Islet precursor cell (in vitro differentiated cells): ENCODE data around the gene DAAM1.
A peak's percentile ranks its signal among the peaks of the same experiment; 100 is the strongest.

Experiments used
- DNase-seq: peaks from one replicate; pipeline ENCODE4 v3.0.0-alpha.2; 2018

DAAM1 gene

DNA sequence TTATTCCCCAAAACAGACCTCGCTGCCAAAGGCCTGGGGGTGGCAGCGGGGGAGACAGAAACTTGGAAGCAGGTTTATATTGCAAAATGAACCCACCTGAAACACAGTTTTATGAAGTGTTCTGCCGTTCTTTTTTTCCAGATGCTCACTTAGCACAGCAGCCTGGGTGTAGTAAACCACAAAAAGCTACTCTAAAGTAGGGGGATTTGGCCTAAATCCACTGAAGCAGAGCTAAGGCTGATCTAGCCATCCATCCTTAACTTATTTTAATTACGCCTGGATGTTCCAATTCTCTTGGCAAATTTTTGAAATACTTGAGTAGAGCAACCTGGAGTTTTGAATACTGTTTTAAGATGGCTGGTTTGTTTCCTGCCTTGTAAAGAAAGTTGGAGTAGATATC, 155.5 kb downstream of the DAAM1 start:
- no peak for DNase-seq

DNA sequence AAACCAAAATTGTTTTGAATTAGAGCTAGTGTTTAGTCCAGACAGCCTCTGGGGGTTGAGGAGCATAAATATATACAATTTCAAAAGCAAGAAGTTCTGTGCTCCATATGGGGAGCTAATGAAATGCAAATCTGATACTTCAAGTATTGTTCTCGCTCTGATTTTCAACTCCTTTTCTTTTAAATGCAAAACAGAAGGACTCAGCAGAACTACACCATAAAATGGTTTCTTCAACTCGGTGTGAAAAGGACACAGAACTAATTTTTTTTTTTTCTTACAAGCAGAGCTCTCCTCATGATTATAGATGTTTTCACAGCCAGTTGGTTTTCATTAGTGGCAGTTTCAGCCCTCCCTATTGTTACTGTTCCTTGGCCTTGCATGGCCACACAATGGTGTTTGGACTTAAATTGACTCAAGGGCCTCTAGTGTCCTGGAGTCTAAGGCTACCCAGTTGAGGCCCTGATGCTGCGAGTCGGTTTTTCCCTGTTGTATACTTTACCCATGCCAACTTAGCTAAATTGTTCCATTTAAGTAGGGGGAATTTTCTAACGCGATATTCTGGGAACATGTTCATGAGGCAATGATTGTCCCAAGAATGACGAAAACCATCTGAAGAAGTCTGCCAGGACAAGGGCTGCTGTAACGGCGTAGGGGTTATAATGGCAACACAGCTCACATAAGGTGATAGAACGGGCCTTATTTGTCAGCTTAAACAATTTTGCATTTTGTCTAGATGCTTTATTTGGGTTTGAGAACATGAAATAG, 156.4 kb downstream of the DAAM1 start:
- no peak for DNase-seq

GRCh38 chr14:59346329-59346728, 157.9 kb downstream of the DAAM1 start:
- DNase-seq = no peak

GRCh38 chr14:59346796-59347510, 158.5 kb downstream of the DAAM1 start:
- DNase-seq = no peak

DNA sequence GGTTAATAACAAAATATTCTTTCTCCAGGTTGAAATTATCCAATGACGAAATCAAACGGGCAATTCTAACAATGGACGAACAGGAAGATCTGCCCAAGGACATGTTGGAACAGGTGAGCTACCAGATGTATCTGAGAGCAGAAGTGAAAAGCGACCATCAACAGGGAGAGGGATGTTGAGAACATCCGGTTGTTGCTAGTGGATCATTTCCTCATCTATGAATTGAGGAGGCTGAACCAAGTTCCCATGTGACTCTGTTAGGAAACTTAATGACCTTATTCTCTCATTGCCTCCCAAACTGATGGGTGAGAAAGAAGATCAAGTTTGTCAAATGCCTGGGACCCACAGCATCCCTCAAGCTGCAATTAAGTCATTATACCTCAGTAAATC, 159.0 kb downstream of the DAAM1 start:
- DNase-seq = no peak

- no peak for DNase-seq
These were observed 159.4 kb downstream of the DAAM1 start for GRCh38 chr14:59347915-59348314.

DNA sequence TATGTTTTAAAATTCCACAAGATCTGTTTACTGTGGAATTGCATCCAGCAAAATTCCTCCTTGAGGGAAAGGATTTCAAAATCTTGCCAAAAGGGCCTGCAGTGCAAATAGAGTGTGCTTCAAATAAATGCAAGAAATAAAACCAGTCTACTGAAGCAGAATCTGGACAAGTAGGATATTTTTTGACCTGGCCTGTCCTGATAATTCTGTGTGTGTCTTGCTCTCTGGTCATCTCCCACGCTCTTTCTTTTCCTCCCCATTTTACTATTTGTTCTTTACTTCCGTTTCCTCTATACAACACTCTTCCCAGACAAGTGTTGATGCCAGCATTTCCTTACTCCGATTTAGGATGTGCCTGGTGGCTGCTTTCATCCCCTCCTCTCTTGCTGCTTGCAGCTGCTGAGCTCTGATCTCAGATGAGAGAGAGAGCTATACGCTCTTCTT, 160.8 kb downstream of the DAAM1 start:
- no peak for DNase-seq

DNA sequence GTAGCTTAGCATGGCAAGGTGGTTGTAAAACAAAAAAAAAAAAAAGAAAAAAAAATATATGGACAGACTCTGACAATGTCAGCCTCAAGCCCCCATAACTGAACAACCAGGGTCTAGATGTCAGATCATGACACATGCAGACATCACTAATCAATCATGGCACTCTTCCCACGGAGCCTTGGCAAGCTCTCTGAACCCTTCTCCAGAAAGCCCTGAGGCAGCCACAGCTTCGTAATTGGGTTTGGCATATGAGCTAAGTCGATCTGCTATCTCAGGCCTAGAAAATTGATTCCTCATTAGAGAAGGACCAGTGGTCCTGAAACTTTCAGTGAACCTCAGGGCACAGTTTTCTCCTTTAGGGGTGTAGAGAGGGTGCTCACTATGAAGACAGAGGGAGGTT, 164.5 kb downstream of the DAAM1 start:
- DNase-seq = no peak

- no peak for DNase-seq
These were observed 166.2 kb downstream of the DAAM1 start for GRCh38 chr14:59354666-59355065.

DNA sequence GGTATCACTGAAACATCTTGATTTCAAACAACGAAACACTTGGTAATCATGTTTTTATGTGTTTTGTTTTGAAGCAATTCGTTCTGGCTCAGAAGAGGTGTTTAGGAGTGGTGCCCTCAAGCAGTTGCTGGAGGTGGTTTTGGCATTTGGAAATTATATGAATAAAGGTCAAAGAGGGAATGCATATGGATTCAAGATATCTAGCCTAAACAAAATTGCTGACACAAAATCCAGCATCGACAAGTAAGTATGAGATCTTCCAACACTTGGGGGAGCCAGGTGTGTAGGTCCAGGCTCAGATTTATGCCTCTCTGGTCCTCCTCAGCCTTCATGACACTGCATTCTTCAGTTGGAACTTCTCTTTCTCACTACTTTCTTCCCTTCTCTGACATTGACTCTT, 166.6 kb downstream of the DAAM1 start:
- DNase-seq = no peak

- DNase-seq = no peak
These were observed 167.8 kb downstream of the DAAM1 start for GRCh38 chr14:59356312-59356711.

- DNase-seq = no peak
These were observed 168.3 kb downstream of the DAAM1 start for GRCh38 chr14:59356767-59357166.

DNA sequence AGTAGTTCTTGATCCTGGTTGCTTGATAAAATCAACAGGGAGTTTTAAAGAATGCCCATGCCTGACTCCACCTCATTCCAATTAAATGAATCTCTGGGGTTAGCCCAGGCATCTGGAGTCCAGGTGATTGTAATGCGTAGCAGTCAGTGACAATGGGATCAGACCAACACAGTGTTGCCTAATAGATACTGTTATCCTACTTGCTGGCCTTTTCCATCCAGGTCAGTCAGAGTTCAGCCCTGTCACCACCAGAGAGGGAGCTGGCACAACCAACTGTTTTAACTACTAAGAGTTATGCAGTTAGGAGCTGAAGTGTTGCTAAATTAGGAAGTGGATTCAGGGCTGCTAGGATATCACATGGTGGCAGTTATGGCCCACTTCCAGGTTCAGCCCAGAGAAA, 169.6 kb downstream of the DAAM1 start:
- peak; percentile 72 for DNase-seq

DNA sequence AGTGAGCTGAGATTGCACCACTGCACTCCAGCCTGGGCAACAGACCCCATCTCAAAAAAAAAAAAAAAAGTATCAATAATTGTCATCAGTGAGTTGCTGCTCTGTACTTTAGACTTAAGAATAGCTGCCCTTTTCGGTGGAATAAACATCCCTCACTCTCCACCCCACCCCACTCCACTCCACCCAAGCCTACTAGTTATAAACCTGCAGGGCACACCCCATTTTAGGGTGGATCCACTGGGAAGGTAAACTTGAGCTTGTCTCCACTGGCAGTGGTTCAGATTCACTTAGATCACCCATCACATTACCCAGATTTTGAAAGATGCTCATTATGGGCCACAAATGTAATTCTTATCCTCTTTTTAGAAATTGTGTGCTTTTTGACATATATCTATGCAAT, 170.3 kb downstream of the DAAM1 start:
- no peak for DNase-seq

DNA sequence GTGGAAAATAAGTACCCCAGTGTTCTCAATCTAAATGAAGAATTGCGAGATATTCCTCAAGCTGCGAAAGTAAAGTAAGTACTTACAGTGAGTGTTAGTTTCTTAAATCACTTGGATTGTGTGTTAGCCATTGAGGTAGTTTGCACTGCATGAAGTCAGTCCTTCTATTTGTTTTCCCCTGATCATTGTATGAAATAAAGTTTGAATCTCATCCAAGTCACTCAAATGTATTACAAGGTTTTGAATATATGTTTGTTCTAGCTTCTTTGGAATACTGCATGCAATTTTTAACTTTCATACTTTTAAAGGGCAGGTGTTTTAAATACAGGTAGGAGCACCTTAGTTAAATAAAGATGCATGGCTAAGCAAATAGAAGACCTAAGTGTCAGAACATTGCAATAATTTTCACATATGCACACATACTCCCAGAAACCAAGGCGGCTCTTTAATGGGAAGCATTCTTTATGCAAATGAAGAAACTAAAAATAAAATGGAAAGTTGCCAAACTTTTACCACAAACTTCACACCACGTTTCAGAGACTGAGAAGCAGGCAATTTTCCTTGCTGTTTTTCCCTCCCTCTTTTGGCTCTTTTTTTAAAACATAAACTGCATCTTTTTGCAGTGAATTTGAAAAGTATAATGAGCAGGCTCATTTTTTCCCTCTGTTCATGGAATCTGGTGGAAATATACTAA, 171.1 kb downstream of the DAAM1 start:
- DNase-seq = no peak

DNA sequence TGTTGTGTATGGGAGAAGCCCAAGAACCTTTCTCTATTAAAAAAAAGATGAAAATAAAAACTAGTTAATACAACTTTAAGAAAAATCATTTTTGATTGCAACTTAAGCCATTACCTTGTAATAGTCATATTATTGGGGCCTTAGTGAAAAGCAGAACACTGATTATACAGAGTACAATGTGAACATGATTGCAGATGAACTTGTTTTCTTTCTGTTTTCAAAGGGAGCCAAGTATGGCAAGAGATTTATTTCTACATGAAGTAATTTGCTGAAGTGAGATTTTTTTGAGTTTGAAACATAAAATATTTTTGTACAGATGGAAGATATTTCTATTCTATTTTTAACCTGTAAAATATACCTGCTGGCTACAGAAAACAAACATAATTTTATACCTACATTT, 171.8 kb downstream of the DAAM1 start:
- no peak for DNase-seq

DNA sequence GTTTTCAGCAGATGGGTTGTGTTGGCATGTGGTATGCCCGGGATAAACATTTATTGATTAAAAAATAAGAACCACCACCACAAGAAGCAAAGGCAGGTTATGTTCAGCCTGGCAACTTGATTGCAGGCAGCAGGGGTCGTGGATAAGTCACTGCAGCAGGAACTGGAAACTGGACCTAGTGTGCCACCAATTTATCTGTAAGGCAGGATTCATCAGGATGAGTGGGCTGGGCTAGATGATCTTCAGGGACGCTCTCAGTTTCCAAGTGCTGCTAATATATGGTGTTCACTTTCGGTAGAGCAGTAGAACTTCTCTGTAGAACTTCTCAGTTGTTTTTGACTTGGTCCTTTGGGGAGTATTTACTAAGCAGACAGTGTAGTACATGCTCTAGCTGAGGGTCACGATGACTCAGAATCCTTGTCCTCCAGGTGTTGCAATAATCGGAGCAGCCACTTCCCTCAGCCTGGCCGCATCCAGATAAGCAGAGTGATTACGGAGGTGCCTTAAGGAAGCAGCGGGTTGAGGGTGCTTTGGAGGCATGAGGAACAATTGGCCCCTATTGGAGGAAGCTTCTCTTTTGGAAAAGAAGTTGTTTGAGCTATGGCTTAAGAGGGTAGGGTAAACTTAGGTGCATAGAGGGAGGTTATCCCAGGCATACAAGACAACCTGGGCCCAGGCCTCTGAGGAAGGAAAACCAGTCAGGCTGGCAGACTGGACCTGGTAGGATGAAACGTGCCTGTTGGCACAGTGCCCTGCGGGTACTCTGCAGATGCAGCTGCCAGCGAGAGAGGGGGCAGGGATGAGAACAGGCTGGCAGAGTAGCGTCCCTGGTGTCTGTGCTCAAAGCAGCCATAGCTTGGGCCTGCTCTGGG, 172.7 kb downstream of the DAAM1 start:
- peak; percentile 86 for DNase-seq

DNA sequence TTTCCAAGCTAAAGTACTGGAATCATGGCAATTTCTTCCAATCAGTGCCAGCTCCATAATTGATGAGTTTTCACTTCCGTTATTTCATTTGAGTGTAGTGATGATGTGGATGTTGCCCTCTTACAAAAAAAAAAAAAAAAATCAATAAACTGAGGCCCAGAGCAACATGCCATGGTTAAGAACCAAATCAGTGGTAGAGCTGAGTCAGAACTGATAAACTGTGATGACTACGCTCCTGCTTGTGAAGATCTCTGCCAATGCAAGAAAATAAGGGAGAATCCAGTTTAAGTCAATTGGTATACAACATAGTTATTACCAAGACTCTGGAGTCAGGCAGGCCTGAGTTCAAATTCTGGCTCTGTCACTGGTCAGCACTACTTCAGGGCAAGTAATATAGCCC, 174.0 kb downstream of the DAAM1 start:
- DNase-seq = no peak

DNA sequence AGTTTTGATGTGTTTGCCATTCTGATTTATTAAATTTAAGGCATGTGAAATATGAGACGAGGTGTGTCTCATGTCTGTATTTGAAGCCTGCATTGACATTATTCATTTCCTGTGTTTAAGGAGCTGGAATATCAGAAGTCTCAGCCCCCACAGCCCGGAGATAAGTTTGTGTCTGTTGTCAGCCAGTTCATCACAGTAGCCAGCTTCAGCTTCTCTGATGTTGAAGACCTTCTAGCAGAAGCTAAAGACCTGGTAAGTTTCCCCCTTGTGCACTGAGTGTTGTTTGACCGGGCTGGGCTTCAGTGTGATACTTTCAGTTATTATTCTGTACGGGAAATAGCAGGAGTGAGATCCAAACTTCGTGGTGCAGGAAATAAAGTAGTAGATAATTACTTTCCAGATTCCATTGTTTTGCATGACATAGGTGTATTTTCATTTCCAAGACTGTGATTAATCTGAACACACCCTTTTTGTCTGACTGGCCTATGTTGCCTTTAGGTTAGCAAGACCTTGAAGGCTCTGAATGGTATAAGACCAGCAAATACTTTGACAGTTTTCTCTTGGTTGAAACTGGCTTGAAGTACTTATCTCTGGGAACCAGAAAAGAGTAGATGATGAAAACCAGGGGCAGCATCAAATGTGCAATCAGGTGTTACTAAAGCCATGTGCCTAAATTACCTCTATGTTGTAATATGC, 175.2 kb downstream of the DAAM1 start:
- DNase-seq = no peak

DNA sequence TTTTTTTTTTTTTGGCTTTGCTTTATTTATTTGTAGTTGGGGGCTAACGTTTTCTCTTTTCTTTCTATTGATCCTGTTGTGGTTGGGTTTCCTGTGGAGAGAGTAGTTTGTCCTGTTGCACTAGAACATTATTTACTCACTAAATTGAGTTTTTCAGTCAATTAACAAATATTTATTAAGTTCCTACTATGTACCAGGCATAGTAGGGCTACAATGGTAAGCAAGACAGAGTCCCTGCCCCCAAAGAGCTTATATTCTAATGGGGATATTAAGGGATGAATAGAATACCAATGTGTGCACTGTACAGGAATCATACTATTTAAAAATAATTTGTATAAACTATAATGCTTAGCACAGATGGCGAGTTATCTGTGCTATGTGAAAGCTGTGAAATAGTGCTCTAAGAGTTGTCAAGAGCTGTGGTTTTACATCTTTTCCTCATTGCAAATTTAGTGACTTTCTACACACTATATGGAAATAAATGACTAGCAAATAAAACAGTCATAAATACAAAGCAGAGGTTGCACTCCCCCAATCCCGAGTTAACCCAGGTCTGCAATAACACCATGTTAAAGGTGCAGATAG, 181.8 kb downstream of the DAAM1 start:
- DNase-seq = no peak

DNA sequence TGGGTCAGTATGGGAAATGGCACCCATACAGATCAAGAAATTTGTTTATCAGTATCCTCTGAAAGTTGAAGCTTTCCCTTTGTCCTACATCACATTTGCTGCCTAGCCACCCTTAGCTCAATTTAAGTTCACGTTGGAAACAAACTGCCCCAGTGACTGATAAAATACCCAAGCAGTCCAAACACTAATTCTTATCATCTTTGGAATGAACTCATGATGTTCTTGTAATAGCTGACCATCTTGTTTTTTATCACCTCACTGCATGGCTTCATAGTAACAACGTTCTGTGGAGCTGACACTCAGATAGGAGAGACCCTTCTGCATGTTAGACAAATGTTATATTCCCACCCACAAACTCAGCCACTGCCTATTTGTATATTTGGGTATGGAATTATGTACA, 183.3 kb downstream of the DAAM1 start:
- DNase-seq = no peak

GRCh38 chr14:59374048-59374447, 185.6 kb downstream of the DAAM1 start:
- no peak for DNase-seq
